Measurements from ENCODE around the gene WNK1.
"Not testable (repeated sequence)": the region's sequence is repeated elsewhere in the genome, so short reads cannot be mapped to it uniquely, and the experiment has no call there.

WNK1 gene

DNA sequence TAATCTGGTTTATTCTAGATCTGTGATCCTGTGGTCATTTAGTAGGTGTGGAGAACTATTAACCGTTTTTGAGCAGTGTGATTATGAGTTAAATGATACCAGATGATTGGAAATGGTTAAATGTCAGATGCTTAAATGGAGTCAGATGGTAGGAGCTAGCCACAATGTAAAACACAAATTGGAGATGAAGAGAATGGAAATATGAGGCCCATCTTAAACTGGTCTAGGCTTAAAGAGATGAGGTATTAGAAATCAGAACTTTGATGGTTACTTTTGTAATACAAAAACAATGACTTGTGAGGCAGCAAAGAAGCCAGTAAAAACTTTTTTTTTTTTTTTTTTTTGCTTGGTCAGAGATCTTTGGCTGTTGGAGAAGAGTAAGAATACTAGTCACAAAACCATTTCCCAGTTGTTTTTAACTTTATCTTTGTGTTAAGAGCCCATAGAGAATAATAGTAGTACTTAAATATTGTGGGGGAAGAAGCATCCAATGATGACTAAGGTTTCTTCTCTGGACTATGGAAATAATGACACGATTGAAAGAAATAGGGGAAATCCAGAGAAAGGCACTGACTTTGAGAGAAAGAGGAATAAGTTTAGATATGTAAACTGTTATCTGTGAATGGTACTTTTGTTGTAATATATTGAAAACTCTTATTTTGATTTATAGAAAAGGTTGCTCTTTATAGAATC is 95.9 kb downstream of the WNK1 start:
- Histone ChIP-seq H3K4me3 (no peak overlapping the region), H3K27ac (peak overlapping the region in 6 of 21 experiments; percentile 0 to 51 (median 46))

DNA sequence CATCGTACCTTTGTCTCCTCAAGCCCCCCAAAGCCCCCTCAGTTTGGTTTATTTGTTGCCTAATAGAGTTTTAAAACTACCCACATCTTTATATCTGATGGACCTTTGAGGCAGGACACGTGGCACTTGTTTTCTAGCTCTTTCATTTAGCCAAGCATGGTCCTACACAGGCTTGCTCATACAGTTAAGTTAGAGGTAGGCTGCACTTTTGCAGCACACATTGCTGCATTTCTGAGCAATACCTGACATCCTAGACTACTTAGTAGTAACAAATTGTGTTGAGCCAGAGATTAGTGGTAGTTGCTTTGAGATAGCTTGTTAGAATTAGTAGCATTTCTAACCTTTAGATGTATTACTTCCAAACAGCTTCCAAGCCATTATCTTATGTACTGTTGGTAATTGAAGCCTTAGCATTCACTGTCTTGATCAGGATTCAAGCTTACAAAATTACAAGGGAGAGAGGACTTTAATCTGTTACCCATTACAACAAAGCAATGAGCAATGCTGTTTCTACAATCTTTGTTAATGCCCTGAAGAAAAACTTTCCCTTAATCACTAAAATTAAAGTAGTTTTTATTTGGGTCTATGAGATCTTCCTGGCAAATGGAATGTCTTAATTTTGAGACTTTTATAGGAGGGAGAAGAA is 96.6 kb downstream of the WNK1 start:
- H3K27ac ChIP-seq, result peak overlapping the region in 5 of 21 experiments; percentile 0 to 51 (median 43)
- H3K4me3 ChIP-seq, result no peak overlapping the region

DNA sequence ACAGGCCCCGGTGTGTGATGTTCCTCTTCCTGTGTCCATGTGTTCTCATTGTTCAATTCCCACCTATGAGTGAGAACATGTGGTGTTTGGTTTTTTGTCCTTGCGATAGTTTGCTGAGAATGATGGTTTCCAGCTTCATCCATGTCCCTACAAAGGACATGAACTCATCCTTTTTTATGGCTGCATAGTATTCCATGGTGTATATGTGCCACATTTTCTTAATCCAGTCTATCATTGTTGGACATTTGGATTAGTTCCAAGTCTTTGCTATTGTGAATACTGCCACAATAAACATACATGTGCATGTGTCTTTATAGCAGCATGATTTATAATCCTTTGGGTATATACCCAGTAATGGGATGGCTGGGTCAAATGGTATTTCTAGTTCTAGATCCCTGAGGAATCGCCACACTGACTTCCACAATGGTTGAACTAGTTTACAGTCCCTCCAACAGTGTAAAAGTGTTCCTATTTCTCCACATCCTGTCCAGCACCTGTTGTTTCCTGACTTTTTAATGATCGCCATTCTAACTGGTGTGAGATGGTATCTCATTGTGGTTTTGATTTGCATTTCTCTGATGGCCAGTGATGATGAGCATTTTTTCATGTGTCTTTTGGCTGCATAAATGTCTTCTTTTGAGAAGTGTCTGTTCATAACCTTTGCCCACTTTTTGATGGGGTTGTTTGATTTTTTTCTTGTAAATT is 97.5 kb downstream of the WNK1 start:
- not testable (repeated sequence) for H3K4me3 ChIP-seq, H3K27ac ChIP-seq

DNA sequence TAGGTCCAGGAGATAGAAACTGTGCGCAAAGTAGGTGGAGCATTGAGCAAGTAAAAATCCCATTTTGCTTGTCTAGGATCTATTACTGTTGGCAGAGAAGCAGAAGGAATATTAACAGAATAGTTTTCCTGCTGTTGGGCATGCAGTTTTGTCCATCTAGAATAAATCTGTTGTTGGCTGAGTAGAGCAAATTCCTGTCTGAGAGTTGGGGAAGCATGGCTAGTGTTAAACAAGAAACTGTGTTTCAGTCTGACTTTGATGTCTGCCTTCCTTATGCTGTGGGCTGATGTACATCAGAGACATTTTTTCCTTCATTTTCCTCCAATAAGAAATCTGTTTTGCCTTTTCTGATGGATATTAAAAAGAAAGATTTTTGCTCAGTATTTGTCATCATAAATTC is 99.0 kb downstream of the WNK1 start:
- no peak overlapping the region for H3K4me3 ChIP-seq
- H3K27ac ChIP-seq, result peak overlapping the region in 9 of 21 experiments; percentile 3 to 67 (median 31)

DNA sequence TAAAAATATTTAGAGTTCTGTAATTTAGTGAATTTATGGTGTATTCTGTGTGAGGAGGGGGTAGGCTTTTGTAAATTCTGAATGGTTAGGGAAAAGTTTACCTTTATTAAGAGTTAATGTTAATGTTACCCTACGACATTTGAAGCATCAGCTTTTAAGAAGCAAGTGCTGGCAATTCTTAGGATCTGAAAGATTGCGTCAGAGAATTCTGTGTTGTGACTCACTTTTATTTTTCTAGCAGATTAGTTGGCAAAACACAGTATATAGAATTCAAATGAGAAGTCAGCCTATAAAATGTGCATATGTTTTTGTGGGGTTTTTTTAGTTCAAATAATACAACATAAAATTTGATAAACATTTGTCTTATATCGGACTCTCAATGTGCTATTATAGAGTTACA is 99.5 kb downstream of the WNK1 start:
- Histone ChIP-seq H3K27ac (peak overlapping the region in 9 of 21 experiments; percentile 3 to 67 (median 41)), H3K4me3 (no peak overlapping the region)

DNA sequence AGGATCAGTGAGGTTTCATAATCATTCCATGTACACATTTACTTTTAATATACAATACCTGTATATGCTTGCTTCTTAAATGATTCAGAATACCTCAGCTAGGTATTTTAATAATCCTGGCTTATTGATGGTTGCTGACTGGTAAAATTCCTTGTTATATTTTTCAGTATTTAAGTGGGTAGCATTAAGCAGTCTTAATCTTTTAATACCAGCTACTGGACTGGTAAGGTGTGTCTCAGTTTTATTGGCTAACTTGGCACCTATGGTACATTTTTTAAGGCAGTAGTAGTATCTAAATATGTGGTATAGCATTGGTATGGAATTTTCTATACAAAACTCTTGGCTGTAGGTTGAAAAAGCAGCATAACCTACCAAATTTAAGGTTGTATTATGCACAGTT is 100.5 kb downstream of the WNK1 start:
- no peak overlapping the region for H3K4me3 ChIP-seq
- peak overlapping the region in 6 of 21 experiments; percentile 6 to 51 (median 18) for H3K27ac ChIP-seq

DNA sequence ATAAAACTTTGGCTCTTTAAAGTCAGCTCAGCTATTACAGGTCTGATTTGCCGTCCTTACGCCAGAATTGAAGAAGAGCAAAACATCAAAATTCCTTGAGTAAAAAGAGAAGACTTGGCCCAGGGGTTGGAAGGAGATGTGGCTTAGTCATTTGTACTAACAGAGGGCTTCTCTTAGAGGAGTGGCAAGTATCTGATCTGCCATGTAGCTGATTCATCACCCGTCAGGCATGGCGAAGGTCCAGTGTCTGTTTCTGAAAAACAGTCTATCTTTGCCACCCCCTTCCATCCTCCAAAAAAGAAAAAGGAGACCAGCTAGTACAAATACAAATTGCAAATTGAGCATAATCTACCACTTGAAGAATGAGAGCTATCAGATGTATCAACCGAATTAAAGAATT is 105.2 kb downstream of the WNK1 start:
- H3K27ac ChIP-seq, result peak overlapping the region in 15 of 21 experiments; percentile 3 to 68 (median 49)
- H3K4me3 ChIP-seq, result no peak overlapping the region

DNA sequence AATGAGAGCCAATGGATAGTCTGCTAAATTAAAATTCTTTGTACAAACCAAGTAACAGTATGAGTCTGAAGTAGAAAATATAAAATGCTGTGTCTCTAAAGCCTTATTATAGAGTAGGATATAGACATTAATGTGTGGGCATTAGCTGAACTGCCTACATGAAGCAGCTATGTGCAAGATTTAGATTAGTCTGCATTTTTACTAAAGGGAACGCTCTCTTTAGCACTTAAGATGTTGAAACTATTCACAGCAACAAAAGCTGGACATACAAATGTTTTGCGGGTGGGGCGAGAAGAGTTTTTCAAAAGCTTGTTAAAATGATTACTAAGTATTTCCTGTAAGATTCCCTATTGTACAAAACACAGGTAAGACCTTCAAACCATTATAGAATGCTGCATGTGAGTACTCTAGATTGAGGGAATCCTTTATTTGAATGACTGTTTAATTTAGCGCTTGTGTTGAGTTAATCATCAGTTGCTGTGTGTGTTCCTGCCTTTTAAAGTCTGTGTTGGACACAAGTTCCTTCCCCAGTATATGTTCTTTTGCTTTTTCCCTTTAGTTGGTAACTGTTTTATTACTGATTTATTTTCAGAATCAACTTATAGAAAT is 110.0 kb downstream of the WNK1 start:
- H3K27ac ChIP-seq, result peak overlapping the region in 1 of 21 experiments; percentile 17

DNA sequence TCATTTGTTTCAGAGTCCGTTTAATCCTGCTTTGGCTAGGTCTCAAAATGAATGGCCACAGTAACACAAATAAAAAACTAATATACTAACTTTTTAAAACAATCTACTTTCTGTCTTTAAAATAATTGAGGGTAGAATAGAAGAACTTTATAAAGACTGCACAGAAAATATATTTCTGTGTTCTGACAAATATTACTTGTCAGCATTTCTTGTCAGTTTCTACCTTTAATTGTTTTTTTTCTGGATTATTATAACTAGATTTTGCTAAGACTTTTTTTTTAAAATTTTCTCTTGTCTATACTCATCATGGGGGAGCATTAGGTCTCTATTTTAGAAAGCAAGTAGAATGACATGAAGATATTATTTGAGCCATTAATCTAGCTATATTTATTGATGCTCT is 110.9 kb downstream of the WNK1 start:
- H3K27ac ChIP-seq, result no peak overlapping the region
- H3K4me3 ChIP-seq, result no peak overlapping the region

More for the DNA sequence above, 110.0 kb downstream of the WNK1 start:
- no peak overlapping the region for H3K4me3 ChIP-seq

DNA sequence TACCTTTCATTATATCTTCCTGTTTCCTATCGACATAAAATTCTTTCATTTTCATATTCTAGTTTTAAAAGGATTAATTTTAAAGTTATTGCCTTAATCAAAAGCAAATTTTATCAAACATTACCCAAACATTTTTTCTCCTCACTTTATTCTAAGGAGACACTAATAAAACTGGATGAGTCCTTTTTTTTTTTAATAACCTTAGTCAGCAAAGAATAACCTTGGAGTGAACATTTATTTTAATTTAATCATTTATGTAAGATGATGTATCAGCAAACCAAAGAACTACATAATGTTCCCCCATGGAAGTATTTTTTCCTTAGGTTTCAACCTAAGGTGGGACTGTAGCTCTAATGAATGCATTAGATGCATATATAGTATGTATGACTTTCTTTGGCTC is 113.2 kb downstream of the WNK1 start:
- no peak overlapping the region for H3K4me3 ChIP-seq
- H3K27ac ChIP-seq, result no peak overlapping the region

DNA sequence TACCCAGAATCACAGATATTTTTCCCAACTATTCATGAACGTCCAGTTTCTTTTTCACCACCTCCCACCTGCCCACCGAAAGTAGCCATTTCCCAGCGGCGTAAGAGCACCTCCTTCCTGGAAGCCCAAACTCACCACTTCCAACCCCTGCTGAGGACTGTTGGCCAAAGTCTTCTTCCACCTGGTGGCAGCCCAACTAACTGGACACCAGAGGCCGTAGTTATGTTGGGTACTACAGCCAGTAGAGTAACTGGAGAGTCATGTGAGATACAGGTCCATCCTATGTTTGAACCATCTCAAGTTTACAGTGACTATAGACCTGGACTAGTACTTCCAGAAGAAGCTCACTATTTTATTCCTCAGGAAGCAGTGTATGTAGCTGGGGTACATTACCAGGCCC is 115.5 kb downstream of the WNK1 start:
- Histone ChIP-seq H3K4me3 (no peak overlapping the region), H3K27ac (no peak overlapping the region)

DNA sequence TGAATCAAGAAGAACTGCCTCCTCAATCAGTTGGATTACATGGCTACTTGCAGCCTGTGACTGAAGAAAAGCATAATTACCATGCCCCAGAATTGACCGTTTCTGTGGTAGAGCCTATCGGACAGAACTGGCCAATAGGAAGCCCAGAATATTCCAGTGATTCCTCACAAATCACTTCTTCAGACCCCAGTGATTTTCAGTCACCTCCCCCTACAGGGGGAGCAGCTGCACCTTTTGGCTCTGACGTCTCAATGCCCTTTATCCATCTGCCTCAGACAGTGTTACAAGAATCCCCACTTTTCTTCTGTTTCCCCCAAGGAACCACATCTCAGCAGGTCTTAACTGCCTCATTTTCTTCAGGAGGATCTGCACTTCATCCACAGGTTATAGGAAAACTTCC is 116.3 kb downstream of the WNK1 start:
- Histone ChIP-seq H3K4me3 (no peak overlapping the region), H3K27ac (peak overlapping the region in 1 of 21 experiments; percentile 16)

DNA sequence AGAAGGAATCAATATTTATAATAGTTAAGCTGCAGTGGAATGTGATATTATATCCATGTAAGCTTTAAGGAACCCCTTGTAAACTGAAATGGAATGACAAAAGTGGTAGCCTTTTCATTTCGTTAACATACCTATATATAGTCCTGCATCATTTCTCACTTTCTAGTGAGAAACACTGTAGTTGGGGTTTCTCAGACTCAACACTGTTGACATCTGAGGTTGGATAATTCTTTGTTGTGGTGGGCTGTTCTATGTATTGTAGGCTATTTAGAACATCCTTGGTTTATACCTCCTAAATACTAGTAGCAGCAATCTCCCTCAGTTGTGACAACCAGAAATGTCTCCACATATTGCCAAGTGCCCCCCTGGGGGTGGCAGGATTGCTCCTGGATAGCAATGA is 118.0 kb downstream of the WNK1 start:
- H3K4me3 ChIP-seq, result no peak overlapping the region
- peak overlapping the region in 1 of 21 experiments; percentile 11 for H3K27ac ChIP-seq

DNA sequence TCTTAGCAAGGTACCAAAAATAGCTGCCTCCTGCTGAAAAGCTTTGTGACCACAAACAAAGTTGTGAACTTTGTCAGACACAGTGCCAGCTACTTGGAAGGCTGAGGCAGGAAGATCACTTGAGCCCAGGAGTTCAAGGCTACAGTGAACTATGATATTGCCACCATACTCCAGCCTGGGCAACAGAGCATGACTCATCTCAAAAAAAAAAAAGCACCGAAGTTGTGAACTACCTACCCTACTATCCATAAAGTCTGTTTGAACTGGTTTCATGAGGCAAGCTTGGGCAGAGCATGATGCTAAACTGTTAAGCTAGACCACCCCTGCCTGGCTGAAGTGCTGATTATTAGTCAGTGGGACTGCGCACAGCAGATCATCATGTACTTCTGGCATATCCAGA is 121.6 kb downstream of the WNK1 start:
- H3K27ac ChIP-seq, result no peak overlapping the region

DNA sequence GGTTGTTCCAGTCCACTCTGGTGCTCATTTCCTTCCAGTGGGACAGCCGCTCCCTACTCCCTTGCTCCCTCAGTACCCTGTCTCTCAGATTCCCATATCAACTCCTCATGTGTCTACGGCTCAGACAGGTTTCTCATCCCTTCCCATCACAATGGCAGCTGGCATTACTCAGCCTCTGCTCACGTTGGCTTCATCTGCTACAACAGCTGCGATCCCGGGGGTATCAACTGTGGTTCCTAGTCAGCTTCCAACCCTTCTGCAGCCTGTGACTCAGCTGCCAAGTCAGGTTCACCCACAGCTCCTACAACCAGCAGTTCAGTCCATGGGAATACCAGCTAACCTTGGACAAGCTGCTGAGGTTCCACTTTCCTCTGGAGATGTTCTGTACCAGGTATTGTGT is 127.3 kb downstream of the WNK1 start:
- no peak overlapping the region for H3K4me3 ChIP-seq
- peak overlapping the region in 1 of 21 experiments; percentile 17 for H3K27ac ChIP-seq

More for the DNA sequence above, 121.6 kb downstream of the WNK1 start:
- no peak overlapping the region for H3K4me3 ChIP-seq

DNA sequence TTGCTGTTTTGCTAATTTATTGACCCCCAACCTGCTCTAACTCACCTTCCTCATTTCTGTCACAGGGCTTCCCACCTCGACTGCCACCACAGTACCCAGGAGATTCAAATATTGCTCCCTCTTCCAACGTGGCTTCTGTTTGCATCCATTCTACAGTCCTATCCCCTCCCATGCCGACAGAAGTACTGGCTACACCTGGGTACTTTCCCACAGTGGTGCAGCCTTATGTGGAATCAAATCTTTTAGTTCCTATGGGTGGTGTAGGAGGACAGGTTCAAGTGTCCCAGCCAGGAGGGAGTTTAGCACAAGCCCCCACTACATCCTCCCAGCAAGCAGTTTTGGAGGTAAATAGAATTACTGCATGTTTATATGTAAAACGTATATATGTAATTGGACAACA is 128.3 kb downstream of the WNK1 start:
- Histone ChIP-seq H3K27ac (no peak overlapping the region), H3K4me3 (no peak overlapping the region)

DNA sequence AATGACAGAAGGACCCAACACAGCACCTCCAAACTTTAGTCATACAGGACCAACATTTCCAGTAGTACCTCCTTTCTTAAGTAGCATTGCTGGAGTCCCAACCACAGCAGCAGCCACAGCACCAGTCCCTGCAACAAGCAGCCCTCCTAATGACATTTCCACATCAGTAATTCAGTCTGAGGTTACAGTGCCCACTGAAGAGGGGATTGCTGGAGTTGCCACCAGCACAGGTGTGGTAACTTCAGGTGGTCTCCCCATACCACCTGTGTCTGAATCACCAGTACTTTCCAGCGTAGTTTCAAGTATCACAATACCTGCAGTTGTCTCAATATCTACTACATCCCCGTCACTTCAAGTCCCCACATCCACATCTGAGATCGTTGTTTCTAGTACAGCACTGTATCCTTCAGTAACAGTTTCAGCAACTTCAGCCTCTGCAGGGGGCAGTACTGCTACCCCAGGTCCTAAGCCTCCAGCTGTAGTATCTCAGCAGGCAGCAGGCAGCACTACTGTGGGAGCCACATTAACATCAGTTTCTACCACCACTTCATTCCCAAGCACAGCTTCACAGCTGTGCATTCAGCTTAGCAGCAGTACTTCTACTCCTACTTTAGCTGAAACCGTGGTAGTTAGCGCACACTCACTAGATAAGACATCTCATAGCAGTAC is 132.5 kb downstream of the WNK1 start:
- Histone ChIP-seq H3K4me3 (no peak overlapping the region), H3K27ac (no peak overlapping the region)

DNA sequence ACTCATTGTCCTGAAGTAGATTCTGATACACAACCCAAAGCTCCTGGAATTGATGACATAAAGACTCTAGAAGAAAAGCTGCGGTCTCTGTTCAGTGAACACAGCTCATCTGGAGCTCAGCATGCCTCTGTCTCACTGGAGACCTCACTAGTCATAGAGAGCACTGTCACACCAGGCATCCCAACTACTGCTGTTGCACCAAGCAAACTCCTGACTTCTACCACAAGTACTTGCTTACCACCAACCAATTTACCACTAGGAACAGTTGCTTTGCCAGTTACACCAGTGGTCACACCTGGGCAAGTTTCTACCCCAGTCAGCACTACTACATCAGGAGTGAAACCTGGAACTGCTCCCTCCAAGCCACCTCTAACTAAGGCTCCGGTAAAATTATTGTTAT is 133.3 kb downstream of the WNK1 start:
- Histone ChIP-seq H3K4me3 (no peak overlapping the region), H3K27ac (no peak overlapping the region)

DNA sequence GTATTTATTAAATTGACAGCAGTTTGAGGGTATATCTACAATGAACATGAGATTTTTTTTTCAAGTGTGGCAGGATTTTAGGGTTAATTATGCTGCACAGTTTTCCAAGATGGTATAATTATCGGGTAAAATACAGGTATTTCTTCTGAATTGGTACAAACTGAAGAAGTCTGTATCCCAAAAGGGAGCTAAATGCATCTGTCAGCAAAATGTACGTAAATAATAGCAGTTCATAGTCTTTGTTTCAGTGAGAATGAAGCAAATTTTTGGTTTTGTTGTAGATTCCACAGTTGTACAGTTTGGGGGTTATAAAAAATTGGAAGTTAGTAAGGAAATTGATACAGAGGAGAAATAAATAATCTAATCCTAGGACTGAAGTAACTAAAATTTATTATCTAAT is 133.8 kb downstream of the WNK1 start:
- H3K4me3 ChIP-seq, result no peak overlapping the region
- H3K27ac ChIP-seq, result no peak overlapping the region

DNA sequence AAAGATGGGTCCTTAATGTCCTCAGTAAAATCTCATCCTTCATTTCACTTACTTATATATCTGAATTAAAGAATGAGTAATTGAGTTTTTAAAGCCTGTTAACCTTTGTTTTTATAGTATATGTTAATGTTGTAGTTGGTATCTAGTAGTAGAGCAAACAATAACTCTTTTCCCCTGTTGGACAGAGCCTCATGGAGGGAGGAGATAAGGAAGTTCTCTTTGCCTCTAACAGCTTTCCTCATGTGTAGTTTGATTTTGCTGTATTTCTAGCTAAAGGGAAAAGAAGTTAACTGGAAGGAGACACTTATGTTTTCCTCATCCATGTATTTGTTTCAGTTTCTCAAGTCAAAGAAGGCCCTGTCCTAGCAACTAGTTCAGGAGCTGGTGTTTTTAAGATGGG is 141.8 kb downstream of the WNK1 start:
- no peak overlapping the region for H3K4me3 ChIP-seq
- no peak overlapping the region for H3K27ac ChIP-seq

All from skin epidermis (tissue), 12 donors.